Inferior parietal cortex (tissue), 1 donor: Measurements from ENCODE around the gene WDR43.

Source experiments
- DNase-seq: peaks from one replicate; pipeline ENCODE4 v3.0.0-alpha.2; 2016; ENCODE audit errors: extremely low spot score

WDR43 gene, protein sequence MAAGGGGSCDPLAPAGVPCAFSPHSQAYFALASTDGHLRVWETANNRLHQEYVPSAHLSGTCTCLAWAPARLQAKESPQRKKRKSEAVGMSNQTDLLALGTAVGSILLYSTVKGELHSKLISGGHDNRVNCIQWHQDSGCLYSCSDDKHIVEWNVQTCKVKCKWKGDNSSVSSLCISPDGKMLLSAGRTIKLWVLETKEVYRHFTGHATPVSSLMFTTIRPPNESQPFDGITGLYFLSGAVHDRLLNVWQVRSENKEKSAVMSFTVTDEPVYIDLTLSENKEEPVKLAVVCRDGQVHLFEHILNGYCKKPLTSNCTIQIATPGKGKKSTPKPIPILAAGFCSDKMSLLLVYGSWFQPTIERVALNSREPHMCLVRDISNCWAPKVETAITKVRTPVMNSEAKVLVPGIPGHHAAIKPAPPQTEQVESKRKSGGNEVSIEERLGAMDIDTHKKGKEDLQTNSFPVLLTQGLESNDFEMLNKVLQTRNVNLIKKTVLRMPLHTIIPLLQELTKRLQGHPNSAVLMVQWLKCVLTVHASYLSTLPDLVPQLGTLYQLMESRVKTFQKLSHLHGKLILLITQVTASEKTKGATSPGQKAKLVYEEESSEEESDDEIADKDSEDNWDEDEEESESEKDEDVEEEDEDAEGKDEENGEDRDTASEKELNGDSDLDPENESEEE

GRCh38 chr2:28894470-28895188 is at the start of gene WDR43:
Gene WDR43 (plus strand): TSS chr2:28894667. CDS start chr2:28894699, 32 bp downstream.
- DNase-seq = peak; percentile 97

DNA sequence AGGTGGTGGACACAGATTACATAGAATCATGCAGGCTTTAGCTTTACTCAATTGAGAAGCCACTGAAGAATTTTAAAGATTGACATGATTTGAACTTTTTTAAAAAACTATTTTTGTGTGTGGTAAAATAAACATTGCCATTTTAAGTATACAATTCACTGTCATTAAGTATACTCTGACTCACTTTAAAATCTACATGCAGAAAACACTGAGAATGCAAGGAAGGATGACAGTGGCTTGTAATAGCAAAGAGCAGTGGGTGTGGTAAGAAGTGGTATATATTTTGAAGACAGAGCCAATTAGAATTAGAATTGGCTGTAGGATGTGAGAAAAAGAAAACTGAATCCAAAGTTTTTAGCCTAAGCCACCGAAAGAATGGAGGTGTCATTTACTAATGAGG is 39.3 kb upstream of the WDR43 start:
- no peak for DNase-seq

- no peak for DNase-seq
Measured at GRCh38 chr2:28855977-28856376, 38.5 kb upstream of the WDR43 start.

DNA sequence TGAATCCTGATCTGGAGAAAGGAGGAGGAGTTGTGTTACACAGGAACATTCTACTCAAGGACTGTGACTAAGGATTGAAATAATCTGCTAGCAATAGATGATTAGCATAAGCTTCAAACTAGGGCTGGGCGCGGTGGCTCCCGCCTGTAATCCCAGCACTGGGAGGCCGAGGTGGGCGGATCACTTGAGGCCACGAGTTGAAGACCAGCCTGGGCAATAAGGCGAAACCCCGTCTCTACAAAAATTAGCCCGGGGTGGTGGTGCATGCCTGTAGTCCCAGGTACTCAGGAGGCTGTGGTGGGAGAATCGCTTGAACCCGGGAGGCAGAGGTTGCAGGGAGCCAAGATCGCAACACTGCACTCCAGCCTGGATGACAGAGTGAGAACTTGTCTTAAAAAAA is 25.9 kb upstream of the WDR43 start:
- DNase-seq = no peak

DNA sequence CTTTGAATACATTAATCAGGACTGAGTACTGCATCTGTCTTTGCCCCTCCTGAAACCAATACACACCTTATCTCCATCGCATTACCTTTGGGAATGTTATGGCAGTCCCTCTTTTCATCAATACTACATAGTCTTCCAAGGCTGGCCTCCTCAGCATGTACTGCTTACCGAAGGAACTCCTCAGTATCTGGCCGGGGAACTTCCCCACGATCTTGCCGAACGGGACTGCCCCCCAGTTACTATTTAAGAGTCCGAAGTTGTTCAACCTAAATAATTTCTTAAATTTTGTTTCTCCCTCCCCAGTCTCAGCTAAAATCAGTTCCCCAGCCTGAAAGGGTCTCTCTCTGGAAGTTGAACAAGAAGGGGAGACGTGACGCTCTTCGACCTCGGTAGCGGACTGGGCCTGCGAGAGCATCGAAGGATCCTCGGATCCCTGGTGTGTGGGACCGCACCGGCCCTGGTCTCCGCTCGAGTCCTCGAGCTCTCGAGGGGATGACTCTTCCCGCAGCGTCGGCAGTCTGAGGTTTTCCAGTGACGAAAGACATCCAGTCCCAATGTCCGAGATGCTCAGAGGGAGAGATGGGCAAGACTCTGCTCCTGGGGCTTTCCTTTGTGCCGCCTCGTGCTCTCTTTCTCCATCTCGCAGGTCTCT is 24.8 kb upstream of the WDR43 start:
- no peak for DNase-seq

DNA sequence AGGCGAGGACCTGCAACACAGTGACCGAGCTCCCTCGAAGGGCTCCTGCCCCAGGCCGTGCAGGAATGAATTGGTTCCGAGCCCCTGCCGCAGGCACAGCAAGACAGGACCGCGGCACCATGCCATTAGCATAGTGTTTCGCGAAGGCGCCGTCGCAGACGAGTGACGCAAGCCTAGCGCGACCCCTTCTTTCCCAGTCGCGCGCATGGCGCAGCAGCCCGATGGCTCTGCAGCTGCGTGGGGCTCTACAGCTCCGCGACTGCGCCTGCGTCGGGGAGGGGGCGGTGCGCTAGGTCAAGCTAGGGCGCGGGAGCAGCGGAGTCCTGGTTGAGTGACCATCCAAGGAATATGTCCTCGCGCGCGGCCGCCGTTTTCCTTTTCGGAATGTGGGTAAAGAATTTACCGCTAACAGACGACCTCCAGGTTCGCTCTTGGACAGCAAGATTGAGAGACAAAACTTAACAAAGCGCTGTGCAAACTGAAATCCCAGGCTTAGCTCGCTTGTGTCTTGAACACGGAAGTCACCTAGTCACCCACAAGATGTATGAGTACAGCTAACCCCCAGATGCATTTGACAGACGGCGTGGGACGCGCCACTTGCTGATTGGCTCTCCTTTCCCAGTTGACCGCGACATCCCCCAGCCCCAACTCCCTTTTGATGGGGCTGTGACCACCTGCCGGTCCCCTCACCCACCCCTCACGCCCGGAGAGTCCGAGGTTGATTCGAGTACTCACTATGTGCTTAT is 24.1 kb upstream of the WDR43 start, which contains the start of gene TRMT61B:
Gene TRMT61B, minus strand, starts transcription at position 164 of the 746 bp plus-strand sequence. Its CDS starts 32 bp downstream, at position 132.
- peak; percentile 96 for DNase-seq

- no peak for DNase-seq
Measured at GRCh38 chr2:28871620-28872019, 22.8 kb upstream of the WDR43 start.

GRCh38 chr2:28880193-28880592 is 14.3 kb upstream of the WDR43 start:
- no peak for DNase-seq

GRCh38 chr2:28893488-28893887 is 979 bp upstream of the WDR43 start:
- DNase-seq = no peak

DNA sequence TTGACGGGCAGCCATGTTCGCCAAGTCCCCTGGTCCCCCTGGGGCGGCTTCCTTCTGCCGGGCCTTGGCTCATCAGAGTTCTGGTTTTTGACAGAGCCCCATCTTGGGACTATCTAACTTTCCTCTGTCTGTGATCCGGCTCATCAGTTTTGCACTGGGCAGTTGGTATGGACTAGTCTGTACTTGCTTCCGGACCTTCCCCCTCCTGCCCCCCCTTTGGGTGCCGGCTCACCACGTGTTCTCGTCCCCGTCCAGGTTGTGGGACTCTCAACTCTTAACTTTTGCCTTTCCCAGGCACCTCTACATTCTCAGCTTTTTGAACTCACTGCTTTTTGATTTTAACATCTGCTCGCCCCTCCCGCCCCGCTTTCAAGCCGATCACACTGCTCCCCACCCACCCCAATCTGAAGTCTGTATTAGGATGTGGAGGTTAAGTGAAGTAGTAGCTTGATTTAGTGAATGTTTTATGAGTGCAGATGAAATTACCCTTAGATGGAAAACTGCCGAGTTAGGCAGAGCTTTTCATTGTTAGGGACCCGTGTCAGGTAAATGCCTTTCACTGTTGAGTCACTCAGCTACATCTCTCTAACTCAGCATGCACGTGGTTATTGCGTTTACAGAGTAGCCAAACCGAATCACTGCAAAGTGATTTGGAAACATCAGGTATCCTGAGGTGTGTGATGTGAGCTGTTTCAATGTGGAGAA is 874 bp downstream of the WDR43 start:
- DNase-seq = no peak

GRCh38 chr2:28896906-28897305 is 2.4 kb downstream of the WDR43 start:
- no peak for DNase-seq

DNA sequence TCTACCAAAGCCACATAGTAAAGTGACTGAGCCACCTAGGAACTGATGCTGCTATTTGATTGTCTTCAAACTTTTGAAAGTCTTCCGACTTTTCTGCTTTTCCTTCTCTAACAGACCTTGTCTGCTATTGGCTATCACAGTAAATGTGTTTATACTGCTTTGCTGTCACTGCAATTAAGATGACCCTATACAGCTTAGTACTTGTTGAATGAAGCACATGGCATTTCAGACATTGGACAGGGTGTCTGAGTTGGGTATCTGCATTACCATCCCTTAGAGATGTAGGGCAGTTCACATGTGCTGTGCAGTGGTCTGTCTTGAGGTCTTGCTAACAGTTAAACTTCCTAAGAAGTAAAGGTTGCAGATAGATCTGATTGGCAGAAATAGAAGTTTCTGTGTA is 3.6 kb downstream of the WDR43 start:
- DNase-seq = no peak

DNA sequence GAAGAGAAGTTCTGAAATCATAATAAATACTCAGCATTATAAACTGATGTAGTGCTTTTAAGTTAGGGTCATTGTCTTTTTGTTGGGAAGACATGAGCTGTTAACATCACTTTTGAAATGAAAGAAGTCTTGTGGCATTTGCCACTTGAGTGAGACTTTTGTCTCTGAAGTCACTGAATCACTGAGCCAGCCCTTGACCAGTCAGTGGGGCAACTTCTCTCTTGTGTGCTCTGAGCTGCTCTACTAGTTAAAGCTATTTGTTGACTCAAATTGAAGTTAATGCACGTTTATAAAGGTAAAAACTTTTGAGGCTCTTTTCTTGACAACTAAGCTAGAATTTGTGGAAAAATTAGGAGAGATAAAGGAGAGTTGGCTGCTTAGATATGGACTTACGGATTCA is 6.7 kb downstream of the WDR43 start:
- DNase-seq = no peak

DNA sequence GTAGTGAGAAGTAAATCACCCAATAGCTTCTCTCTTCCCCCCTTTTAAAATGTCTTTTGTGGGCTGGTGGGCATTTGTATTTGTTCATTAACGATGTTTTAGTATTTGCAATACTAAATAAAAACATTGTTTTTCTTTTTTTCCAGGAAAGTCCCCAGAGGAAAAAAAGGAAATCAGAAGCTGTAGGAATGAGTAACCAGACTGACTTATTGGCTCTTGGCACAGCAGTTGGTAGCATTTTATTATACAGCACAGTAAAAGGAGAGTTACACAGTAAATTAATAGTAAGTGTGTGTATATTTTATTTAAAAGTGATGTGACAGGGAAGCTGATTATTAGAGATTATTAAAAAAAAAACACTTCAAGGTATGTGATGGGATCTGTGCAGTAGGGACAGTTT is 7.4 kb downstream of the WDR43 start:
- no peak for DNase-seq

- DNase-seq = no peak
Measured at GRCh38 chr2:28902584-28902983, 8.1 kb downstream of the WDR43 start.

- no peak for DNase-seq
Measured at GRCh38 chr2:28904295-28904694, 9.8 kb downstream of the WDR43 start.

DNA sequence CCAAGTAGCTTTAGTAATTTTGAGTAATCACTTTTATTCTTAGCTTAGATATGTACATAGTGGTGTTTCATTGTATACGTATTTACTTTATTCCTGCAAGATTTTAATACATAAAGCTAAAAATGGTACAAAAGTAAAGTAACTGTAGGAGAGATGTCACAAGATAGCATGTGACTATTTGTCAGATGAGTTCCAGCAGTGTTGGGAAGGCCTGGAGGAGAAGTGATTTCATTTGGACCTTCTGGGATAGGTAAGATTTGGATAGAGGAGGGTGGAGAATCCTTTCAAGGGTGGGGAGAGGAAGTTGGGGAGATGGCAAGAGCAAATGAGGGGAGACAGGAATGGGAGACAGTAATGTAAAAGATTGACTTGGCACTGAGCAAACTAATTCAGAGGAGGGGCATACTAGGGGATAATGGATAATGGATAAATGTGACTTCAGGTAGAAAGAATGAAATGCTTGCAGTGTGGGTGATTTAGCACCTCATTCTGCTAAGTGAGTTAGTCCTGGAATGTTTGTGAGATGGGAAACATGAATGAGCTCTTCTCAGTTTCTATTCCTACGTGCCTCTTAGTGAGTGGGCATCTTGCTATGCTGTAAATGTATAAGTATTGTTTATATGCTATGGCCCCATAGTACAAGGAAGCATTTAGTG is 10.5 kb downstream of the WDR43 start:
- DNase-seq = no peak

GRCh38 chr2:28905533-28905932 is 11.1 kb downstream of the WDR43 start:
- no peak for DNase-seq

DNA sequence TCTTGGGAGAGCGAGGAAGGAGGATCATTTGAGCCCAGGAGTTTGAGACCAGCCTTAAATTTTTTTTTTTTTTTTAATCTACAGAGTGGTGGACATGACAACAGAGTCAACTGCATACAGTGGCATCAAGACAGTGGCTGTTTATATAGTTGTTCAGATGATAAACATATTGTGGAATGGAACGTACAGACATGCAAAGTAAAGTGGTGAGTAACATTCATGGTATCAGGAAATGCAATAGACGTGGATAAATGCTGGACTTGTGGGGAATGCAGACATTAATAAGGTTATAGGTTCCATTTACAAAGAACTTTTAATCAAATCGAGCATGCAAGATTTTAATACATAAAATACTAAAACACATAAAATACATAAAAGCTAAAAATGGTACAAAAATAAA is 11.9 kb downstream of the WDR43 start:
- DNase-seq = no peak

GRCh38 chr2:28906821-28907220 is 12.4 kb downstream of the WDR43 start:
- no peak for DNase-seq
